K562 (cell line): ENCODE results near the gene CHN2. TPM values are rescaled to one million over a fixed set of nuclear protein-coding genes. Genes with fewer than 3 reads are reported as not detected.
"Not testable (repeated sequence)": the region's sequence is repeated elsewhere in the genome, so short reads cannot be mapped to it uniquely, and the experiment has no call there.

Experiments used
- ATAC-seq: fragments of 200-7000 bp; cut with Tn5 transposase; 3 replicates; pipeline ENCODE4 v1.9.1; 2020; ENCODE audit warnings: moderate library complexity
- BruUV-seq: library from RNA; stranded (reverse); fragments of 400-500 nt; replicated peaks from 2 replicates; lab custom pipeline; 2021; lab: Mats Ljungman, UMichigan
- CTCF ChIA-PET: fragments of 300-600 bp; formaldehyde crosslinking; extraction: SDS; loops from one replicate; lab custom pipeline; 2021; ENCODE audit warnings: low intra/inter-chr PET ratio; lab: Yijun Ruan, JAX
- POLR2A ChIA-PET: fragments of 300-600, 350-650 bp; sonication (Branson Sonifier 250); formaldehyde crosslinking; extraction: SDS; loops from one replicate; lab custom pipeline; 2021; ENCODE audit warnings: antibody characterized with exemption, inconsistent platforms; lab: Yijun Ruan, JAX
- DNase-seq, 4 experiments: peaks; one replicate each; pipeline versions ENCODE4 v3.0.0 to v3.0.0-alpha.2; 2011 to 2018; ENCODE audit warnings: low spot score in 3 of 4, mixed read lengths in 3 of 4; ENCODE audit errors: extremely low read depth in 1 of 4
- FAIRE-seq: peaks from 2 replicates; lab custom pipeline; 2011; peaks lifted over from hg19 to GRCh38; lab: Jason Lieb, UNC
- H2AFZ ChIP-seq: 2 replicates; pipeline ENCODE4 v1.6.0; 2011; ENCODE audit warnings: low read depth, low read length, control low read depth, inconsistent platforms
- H3K27ac ChIP-seq: fragments of 200-600 bp; 3 replicates; pipeline ENCODE4 v1.8.0; 2011; ENCODE audit warnings: low read depth, mild to moderate bottlenecking, control low read depth, inconsistent platforms, low read length, moderate library complexity, mixed read lengths; ENCODE audit errors: extremely low read depth
- H3K27me3 ChIP-seq, 2 experiments: fragments of 300-600 bp in 1 of 2; 2 replicates in 1 of 2; 3 replicates in 1 of 2; pipeline versions ENCODE4 v1.6.0 to v1.8.0; 2011; ENCODE audit warnings: inconsistent platforms in 2 of 2, low read length in 2 of 2, mild to moderate bottlenecking in 1 of 2, mixed read lengths in 1 of 2, moderate library complexity in 1 of 2; ENCODE audit not compliant: control insufficient read depth in 2 of 2, insufficient read depth in 2 of 2
- H3K36me3 ChIP-seq: fragments of 300-600 bp; 3 replicates; pipeline ENCODE4 v1.8.0; 2011; ENCODE audit warnings: mild to moderate bottlenecking, low read length, inconsistent platforms; ENCODE audit not compliant: control insufficient read depth, insufficient read depth
- H3K4me1 ChIP-seq, 2 experiments: fragments of 200-600 bp in 1 of 2; replicated peaks in 1 of 2; 2 replicates in 1 of 2; 3 replicates in 1 of 2; pipeline versions ENCODE4 v1.5.1 to v1.8.0; 2011; ENCODE audit warnings: inconsistent platforms in 2 of 2, low read length in 2 of 2, mild to moderate bottlenecking in 1 of 2, mixed read lengths in 1 of 2, moderate library complexity in 1 of 2; ENCODE audit not compliant: control insufficient read depth in 2 of 2, insufficient read depth in 2 of 2
- H3K4me2 ChIP-seq: 2 replicates; pipeline ENCODE4 v1.6.1; 2011; ENCODE audit warnings: low read length, control low read depth, inconsistent platforms, mixed read lengths; ENCODE audit not compliant: insufficient read depth
- H3K4me3 ChIP-seq: fragments of 200-600 bp; sonication (generic), shearing (Covaris generic); 2 replicates; pipeline ENCODE4 v1.5.1; 2016; ENCODE audit warnings: control low read depth, inconsistent platforms
- H3K79me2 ChIP-seq: fragments of 200-600 bp; 3 replicates; pipeline ENCODE4 v1.8.0; 2011; ENCODE audit warnings: low read length, inconsistent platforms; ENCODE audit not compliant: control insufficient read depth, insufficient read depth
- H3K9ac ChIP-seq, 2 experiments: 2 replicates each; pipeline versions ENCODE4 v1.6.0 to v1.6.1; 2011; ENCODE audit warnings: low read depth in 2 of 2, low read length in 2 of 2, control low read depth in 1 of 2, inconsistent platforms in 1 of 2, mild to moderate bottlenecking in 1 of 2, mixed read lengths in 1 of 2; ENCODE audit not compliant: insufficient read depth in 1 of 2
- H3K9me1 ChIP-seq: one replicate; pipeline ENCODE4 v1.6.0; 2011; ENCODE audit warnings: inconsistent platforms, mild to moderate bottlenecking, low read length, moderate library complexity; ENCODE audit not compliant: control insufficient read depth, insufficient read depth
- H3K9me3 ChIP-seq: replicated peaks from 2 replicates; pipeline ENCODE4 v1.5.1; 2011; ENCODE audit warnings: low read depth, low read length, inconsistent platforms; ENCODE audit not compliant: control insufficient read depth, insufficient read depth
- H4K20me1 ChIP-seq: replicated peaks from 2 replicates; pipeline ENCODE4 v1.6.1; 2011; ENCODE audit warnings: low read length, inconsistent platforms, mixed read lengths; ENCODE audit not compliant: control insufficient read depth, insufficient read depth
- CBX1 ChIP-seq: sonication (generic); IDR thresholded peaks from 2 replicates; pipeline ENCODE4 v1.6.1; 2016; ENCODE audit warnings: antibody characterized with exemption, low read depth, mild to moderate bottlenecking
- FOXA3 ChIP-seq, 2 experiments: fragments of 450-650 bp in 1 of 2; sonication (generic) in 1 of 2; formaldehyde crosslinking; IDR thresholded peaks in 1 of 2; conservative IDR thresholded peaks in 1 of 2; 2 replicates each; pipeline versions ENCODE4 v1.4.0 to v1.8.0; 2020 to 2022; ENCODE audit warnings: mild to moderate bottlenecking in 2 of 2, missing genetic modification reagents in 1 of 2
- FOXP4 ChIP-seq: sonication (generic); formaldehyde crosslinking; IDR thresholded peaks from 2 replicates; pipeline ENCODE4 v1.8.0; 2022; ENCODE audit warnings: mild to moderate bottlenecking, missing genetic modification reagents, borderline replicate concordance
- KHSRP ChIP-seq: fragments of 450-650 bp; IDR thresholded peaks from 2 replicates; pipeline ENCODE4 v1.6.1; 2017
- MEIS2 ChIP-seq: fragments of 450-650 bp; IDR thresholded peaks from 2 replicates; pipeline ENCODE4 v1.6.1; 2014; ENCODE audit warnings: mild to moderate bottlenecking; ENCODE audit not compliant: partially characterized antibody
- NEUROD1 ChIP-seq: fragments of 150-350 bp; IDR thresholded peaks from 2 replicates; pipeline ENCODE4 v1.6.1; 2014; ENCODE audit warnings: borderline replicate concordance, low read length, low read depth; ENCODE audit not compliant: partially characterized antibody
- NR1H2 ChIP-seq: sonication (generic); formaldehyde crosslinking; IDR thresholded peaks from 2 replicates; pipeline ENCODE4 v1.4.0; 2020; ENCODE audit warnings: mild to moderate bottlenecking, missing genetic modification reagents
- TCF15 ChIP-seq: fragments of 250-450 bp; sonication (Bioruptor Pico); IDR thresholded peaks from 2 replicates; pipeline ENCODE4 v1.8.0; 2022; ENCODE audit warnings: moderate library complexity, mild to moderate bottlenecking, inconsistent platforms
- WHSC1 ChIP-seq: IDR thresholded peaks from one replicate; pipeline ENCODE4 v1.6.1; 2012; ENCODE audit warnings: low read length, control low read depth, inconsistent platforms
- WGBS: fragments of 100-300 bp; shearing (Covaris generic); methylation state at CpG from one replicate; pipeline ENCODE4 v1.1.6; 2016; ENCODE audit warnings: low coverage, mixed read lengths; ENCODE audit not compliant: insufficient coverage; ENCODE audit errors: missing lambda C conversion rate; 5-methylcytosine and 5-hydroxymethylcytosine counted together
- in situ Hi-C: fragments of 300-500 bp; cut with MboI; formaldehyde crosslinking; loops from 4 replicates; pipeline ENCODE4 v1.15.0; 2018; ENCODE audit warnings: inconsistent platforms, mixed read lengths
- intact Hi-C: fragments of 100-400 bp; cut with micrococcal nuclease; formaldehyde crosslinking; loops from 2 replicates; pipeline ENCODE4 v1.14.2; 2022
- polyA plus RNA-seq, 8 experiments: library from polyadenylated mRNA; depleted of rRNA in 4 of 8; stranded (reverse) in 5 of 8; unstranded in 3 of 8; fragments of >200 nt; fragmentation: Nextera tagmentation in 2 of 8; fragmentation: Illumina TruSeq in 1 of 8; extraction: Ambion mirVana in 2 of 8; extraction: Trizol in 1 of 8; gene quantifications; 2 replicates each; pipeline versions ENCODE4 v1.2.1 to v1.2.3, GENCODE V29; 2011 to 2014; ENCODE audit warnings: inconsistent platforms in 1 of 8, missing spikeins in 1 of 8
- total RNA-seq, 7 experiments: library from RNA; depleted of rRNA in 6 of 7; stranded (reverse); fragments of >200 nt in 6 of 7; fragmentation: Illumina TruSeq in 2 of 7; extraction: Trizol in 2 of 7; gene quantifications; 2 replicates each; pipeline versions ENCODE4 v1.2.1 to v1.2.3, GENCODE V29; 2011 to 2021; ENCODE audit warnings: low replicate concordance in 1 of 7

CHN2 gene
- total and polyA plus RNA-seq, 9 of the 15 experiments (the other 6 are each of a cell fraction or from before 2014, with no cell fraction given): 0.12 to 2.1 (median 0.31) TPM; not detected in 1

- Histone ChIP-seq H3K27me3 (no peaks in the 10 kb centered on the region), H3K9me3 (no peaks in the 10 kb centered on the region), H3K4me2 (no peak overlapping the region), H4K20me1 (no peaks in the 10 kb centered on the region), H3K79me2 (no peaks in the 10 kb centered on the region), H3K9ac (no peak overlapping the region), H3K27ac (no peak overlapping the region), H3K4me3 (no peak overlapping the region)
- POLR2A ChIA-PET: no interaction called here
- WGBS: no CpG with 5 or more reads among the region's 2 CpGs
- ATAC-seq: no peak
- no TSS peak for BruUV-seq
- TF ChIP-seq KHSRP (no peak), CBX1 (no peak), NEUROD1 (no peak), FOXA3 (CRISPR knock-in tag; conservative IDR thresholded peaks at IDR 0.05 in 1 of 2, IDR thresholded peaks at IDR 0.05 in 1 of 2) (no peak), TCF15 (CRISPR knock-in tag) (no peak), WHSC1 (no peak), MEIS2 (no peak), FOXP4 (CRISPR knock-in tag) (no peak), NR1H2 (CRISPR knock-in tag) (no peak)
- TF ChIP-seq, all 486 proteins: peak for 0
- DNase-seq (no peak), FAIRE-seq (no peak)
- Histone ChIP-seq H3K9me1 (no peaks in the 10 kb centered on the region), H3K4me1 (no peaks in the 10 kb centered on the region), H3K36me3 (no peaks in the 10 kb centered on the region), H2AFZ (no peak overlapping the region)
- CTCF ChIA-PET: no interaction called here
- in situ Hi-C loops (no loop called here), intact Hi-C loops (no loop called here)
These were observed 67.8 kb downstream of the CHN2 start for GRCh38 chr7:29262191-29262917.

GRCh38 chr7:29263601-29264207 lies 69.1 kb downstream of the CHN2 start:
- H3K79me2 ChIP-seq, H3K27ac ChIP-seq, H3K9me3 ChIP-seq, ATAC-seq, CTCF ChIA-PET, in situ Hi-C loops, H3K9me1 ChIP-seq, H2AFZ ChIP-seq, H3K4me2 ChIP-seq, H3K27me3 ChIP-seq, H3K36me3 ChIP-seq, H3K4me1 ChIP-seq, BruUV-seq, DNase-seq, POLR2A ChIA-PET, H3K4me3 ChIP-seq, H3K9ac ChIP-seq, intact Hi-C loops, H4K20me1 ChIP-seq, FAIRE-seq: not testable (repeated sequence)
- 53% methylated on average over 14 of the region's 44 CpGs for WGBS
